NB4 (cell line): Measurements from ENCODE around the gene COPG2.

Experiments used
- CTCF ChIP-seq: IDR thresholded peaks from one replicate; pipeline ENCODE4 v1.5.1; 2012; ENCODE audit warnings: low read depth, low read length
- POLR2A ChIP-seq: IDR thresholded peaks from 2 replicates; pipeline ENCODE4 v1.6.1; 2011; ENCODE audit warnings: mild to moderate bottlenecking; ENCODE audit not compliant: insufficient read length; ENCODE audit errors: extremely low read depth

- TF ChIP-seq CTCF = no peak
- no peak for TF ChIP-seq POLR2A
Observed at GRCh38 chr7:130639388-130639787, 29.2 kb downstream of the COPG2 start.
